IMR-90 (cell line): ENCODE measurements around the gene PITX1.

Experiments
- MAFK ChIP-seq: IDR thresholded peaks from 2 replicates; pipeline ENCODE4 v1.6.1; 2012; ENCODE audit warnings: low read depth, low read length, improper control_type of control experiment
- TF ChIP-seq, protein P1 (sequence below): conservative IDR thresholded peaks from 2 replicates; pipeline ENCODE4 v1.5.1; 2012; ENCODE audit warnings: mild to moderate bottlenecking, low read depth, low read length, improper control_type of control experiment

DNA sequence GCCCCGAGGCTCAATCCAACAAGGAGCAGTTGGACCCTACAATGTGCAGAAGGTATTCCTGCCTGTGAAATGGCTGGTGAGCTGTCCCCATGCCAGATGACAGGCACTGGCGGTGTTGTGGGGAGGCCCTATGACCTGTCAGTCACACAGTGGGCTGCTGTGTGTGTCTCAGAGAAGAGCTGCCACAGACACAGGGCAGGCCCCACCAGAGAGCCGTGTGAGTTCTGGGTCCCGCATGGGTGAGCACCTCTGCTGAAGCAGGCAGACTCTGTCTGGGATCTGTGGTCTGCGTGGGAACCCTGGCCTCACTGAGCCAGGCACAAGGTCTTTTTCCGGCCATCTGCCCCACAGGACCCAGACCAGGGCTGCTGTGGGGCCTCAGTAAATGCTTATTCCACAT is 37.3 kb upstream of the PITX1 start:
- TF ChIP-seq, protein P1, sequence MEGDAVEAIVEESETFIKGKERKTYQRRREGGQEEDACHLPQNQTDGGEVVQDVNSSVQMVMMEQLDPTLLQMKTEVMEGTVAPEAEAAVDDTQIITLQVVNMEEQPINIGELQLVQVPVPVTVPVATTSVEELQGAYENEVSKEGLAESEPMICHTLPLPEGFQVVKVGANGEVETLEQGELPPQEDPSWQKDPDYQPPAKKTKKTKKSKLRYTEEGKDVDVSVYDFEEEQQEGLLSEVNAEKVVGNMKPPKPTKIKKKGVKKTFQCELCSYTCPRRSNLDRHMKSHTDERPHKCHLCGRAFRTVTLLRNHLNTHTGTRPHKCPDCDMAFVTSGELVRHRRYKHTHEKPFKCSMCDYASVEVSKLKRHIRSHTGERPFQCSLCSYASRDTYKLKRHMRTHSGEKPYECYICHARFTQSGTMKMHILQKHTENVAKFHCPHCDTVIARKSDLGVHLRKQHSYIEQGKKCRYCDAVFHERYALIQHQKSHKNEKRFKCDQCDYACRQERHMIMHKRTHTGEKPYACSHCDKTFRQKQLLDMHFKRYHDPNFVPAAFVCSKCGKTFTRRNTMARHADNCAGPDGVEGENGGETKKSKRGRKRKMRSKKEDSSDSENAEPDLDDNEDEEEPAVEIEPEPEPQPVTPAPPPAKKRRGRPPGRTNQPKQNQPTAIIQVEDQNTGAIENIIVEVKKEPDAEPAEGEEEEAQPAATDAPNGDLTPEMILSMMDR: no peak
- no peak for TF ChIP-seq MAFK
